ENCODE measurements around the gene PPT2.
"Not testable (repeated sequence)": the region's sequence is repeated elsewhere in the genome, so short reads cannot be mapped to it uniquely, and the experiment has no call there.

PPT2 gene

DNA sequence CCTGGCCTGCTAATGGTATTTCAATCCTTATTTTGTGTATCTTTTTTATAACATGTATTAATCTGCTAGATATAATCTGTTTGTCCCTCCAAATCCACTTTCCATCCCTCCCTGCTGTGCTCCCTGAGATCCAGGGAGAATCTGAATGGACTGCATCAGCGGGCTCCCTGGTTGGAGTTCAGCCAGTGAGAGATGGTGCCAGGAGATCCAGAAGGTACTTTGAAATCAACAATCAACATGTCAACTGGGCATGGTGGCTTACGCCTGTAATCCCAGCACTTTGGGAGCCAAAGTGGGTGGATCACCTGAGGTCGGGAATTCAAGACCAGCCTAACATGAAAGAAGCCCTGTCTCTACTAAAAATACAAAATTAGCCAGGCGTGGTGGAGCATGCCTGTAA lies 30.3 kb upstream of the PPT2 start:
- in situ Hi-C loops (cut with HindIII; ENCODE audit: low sequenced_read_pairs) = no loop called here

DNA sequence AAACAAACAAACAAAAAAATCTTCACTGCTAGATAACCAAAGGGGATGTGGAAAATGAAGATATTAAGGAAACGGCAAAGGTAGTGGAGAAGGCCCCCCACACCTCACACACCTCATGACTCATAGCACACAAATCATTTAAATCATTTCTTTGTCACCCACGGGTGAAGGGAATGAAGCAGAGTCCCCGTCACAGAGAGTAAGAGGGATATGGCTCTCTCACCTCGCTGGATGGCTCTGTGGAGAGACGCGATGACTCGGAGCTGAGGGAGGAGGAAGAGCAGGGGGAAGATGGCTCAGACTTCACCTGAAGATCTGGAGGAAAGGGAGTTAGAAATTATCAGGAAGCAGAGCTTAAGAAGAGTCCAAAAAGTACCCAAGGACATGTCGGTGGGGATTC lies 27.1 kb upstream of the PPT2 start:
- in situ Hi-C loops (cut with HindIII; ENCODE audit: low sequenced_read_pairs) = no loop called here

DNA sequence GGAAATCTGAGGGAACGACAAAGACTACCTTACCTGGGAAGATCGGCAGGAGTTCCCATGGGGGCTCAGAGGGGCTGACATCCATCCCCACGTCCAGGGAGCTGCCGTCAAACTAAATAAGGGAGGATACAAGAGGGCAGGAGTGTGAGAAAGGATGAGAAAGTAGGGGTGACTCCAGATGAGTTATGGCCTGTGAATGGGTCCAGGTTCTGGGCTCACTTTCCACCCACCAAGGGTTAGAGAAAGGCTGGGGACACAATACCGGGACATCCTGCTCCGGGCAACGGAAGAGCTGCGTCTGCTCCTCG lies 26.6 kb upstream of the PPT2 start:
- in situ Hi-C loops (cut with HindIII; ENCODE audit: low sequenced_read_pairs) = no loop called here

DNA sequence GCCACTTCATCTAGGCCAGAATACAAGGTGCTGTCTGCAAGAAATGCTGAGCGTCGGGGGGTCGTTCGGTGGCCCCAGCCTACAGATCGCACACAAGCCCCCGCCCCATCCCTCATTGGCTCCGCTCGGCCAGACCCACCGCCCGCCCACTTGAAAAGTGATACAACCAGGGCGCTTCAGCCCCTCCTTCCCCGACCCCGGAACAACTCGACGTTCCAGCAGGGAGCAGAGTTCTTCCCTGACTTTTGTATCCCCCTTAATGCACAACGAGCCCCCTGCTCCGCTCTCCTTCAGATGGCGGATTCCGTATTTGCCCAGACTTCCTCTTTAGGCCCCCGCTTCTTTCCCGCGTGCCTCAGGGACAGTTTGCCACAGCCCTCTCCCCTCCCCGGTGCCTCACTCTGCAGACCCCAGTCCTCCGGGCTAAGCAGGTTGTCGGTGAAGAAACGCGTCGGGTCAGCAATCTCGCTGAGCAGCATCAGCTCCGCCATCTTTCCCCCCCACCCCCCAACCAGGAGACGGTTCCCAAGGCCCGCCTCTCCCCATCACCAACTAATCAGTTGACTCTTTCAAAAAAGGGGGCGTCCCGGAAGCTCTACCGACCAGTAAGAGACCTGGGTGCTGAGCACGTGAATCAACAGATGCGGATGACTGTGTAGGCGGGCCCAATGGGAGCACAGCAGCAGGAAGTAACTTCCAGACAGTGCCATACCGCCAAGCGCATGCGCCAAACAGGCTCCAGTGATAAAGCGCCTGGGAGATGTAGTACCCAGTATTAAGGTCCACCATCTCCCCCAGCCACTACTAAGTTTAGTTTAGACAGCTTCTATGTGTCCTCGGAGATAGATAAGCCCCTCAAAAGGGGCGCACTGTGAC lies 26.0 kb upstream of the PPT2 start, which contains the start of gene ATF6B:
Gene ATF6B (minus strand): TSS at position 530 of the 876 bp plus-strand sequence. CDS start 39 bp downstream, at position 491.
- in situ Hi-C loops (cut with HindIII; ENCODE audit: low sequenced_read_pairs) = no loop called here

DNA sequence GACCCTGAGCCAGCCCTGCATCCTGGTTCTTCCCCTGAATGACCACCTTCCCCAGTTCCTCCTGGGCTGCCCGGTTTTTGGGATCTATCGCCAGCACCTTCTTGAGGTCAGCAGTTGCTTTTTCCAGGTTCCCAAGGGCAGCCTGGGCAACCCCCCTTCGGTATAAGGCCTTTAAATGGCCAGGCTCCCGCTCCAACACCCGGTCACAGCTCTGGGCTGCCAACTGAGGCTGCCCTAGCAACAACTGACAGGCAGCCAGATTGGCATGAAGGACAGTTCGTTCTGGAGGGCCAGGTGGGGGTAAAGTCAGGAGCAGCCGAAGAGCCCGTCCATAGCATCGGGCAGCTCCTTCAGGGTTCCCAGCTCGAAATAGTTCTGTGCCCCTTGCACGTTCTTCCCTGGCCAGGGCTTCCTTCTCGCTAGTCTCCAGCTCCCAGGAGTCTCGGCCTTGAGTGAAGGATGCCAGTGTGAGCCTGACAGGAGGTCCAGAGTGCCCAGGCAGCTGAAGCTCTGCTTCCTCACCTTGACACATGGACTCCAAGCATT lies 25.1 kb upstream of the PPT2 start:
- in situ Hi-C loops (cut with HindIII; ENCODE audit: low sequenced_read_pairs) = no loop called here

DNA sequence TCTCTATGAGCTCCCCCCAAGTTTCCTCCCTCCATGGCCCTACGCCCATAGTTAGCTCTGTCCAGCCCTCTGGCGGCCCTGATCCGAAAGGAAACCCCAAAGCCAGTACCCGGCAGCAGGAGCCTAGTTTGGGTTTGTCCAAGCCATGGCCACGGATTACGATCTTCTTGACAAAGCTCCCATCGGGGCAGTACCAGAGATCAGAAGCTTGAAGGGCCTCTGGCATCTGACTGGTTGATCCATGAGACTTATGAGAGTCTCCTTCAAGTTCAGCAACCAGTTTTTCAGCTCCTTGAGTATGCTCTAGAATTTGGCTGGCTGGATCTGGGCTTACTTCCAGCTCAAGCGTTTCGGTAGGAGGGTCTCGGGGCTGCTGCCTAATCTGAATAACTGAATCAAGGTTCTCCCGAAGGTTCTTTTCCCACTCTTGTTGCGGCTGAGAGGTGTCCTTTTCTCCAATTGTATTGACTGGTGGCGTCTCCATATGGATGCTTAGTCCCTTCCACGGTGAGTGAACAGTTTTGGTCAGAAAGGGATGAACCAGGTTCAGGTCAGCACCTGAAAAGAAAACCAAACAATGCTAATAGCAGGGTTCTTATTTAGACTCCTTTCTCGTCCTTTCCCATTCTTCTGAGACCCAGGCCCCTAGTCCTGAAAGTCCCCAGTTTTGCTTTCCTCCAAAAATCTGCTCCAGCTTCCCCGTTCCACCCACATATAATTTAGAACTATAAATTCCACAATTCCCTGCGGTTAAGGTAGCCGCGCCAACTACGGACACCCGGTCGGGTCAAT lies 24.4 kb upstream of the PPT2 start:
- in situ Hi-C loops (cut with HindIII; ENCODE audit: low sequenced_read_pairs) = no loop called here

DNA sequence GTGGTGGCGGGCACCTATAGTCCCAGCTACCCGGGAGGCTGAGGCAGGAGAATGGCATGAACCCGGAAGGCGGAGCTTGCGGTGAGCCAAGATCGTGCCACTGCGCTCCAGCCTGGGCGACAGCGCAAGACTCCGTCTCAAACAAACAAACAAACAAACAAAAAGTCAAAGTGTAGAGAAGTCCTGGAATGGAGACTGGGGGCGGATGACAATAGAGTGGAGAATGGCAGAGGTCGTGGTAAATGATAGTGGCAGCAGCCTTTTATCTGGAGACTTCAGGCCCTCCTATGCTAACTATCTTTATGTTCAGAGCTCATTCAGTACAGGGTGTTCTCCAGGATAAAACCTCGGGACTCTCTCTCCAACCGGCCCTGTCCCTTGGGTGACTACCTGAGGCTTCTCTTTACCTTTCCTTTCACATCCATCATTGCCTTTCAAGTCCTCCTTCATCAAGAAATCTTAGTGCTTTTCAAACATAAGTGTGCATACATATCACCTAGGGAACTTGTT lies 22.4 kb upstream of the PPT2 start:
- in situ Hi-C loops (cut with HindIII; ENCODE audit: low sequenced_read_pairs) = no loop called here

DNA sequence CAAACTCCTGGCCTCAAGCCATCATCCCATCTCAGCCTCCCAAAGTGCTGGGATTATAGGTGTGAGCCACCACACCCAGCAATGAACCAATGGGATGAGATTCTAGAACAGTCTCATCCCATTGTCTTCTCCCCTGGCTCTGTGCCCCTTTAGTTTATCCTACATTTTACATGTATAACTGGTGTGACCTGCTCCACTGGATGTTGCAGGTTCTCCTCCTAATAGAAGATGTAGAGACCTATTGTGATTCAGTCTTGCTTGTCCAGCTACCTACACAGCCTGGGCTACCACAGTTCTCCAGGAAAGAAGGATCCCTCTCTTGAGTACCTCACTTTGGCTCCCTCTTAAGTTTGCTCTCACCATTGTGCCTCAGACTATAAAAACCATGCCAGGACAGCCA lies 21.8 kb upstream of the PPT2 start:
- in situ Hi-C loops (cut with HindIII; ENCODE audit: low sequenced_read_pairs) = no loop called here

DNA sequence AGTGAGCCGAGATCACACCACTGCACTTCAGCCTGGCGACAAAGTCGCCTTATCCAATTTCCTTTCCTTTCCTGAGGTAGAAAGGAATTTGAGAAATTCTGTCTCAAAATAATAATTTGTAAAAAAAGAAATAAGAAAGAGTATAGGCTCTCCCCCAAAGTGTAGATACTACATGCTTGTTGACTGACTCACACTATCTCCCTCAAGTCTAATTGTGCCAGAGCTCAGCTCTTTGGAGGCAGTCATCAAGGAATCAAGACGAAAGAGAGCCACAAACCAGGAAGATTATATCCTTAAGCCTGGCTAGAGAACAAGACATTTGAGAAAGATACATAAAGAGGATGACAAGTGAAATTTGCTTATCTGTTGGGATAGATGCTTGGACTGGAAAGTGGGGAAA lies 20.2 kb upstream of the PPT2 start:
- in situ Hi-C loops (cut with HindIII; ENCODE audit: low sequenced_read_pairs) = no loop called here

DNA sequence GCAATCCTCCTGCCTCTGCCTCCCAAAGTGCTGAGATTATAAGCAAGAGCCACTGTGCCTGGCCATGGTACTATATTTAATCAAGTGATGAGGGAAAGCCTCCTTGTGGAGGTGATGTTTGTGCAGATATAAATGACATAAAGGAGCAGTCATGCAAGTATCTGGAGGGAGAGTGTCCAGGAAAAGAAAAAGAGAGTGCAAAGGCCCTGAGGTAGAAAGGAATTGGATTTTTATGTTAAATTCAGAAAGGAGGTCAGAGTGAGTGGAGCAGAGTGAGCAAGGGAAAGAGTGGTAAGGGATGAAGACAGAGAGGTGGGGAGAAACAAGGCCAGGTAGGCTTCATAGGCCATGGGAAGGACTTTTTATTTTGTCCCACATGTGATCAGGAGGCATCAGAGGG lies 16.5 kb upstream of the PPT2 start:
- in situ Hi-C loops (cut with HindIII; ENCODE audit: low sequenced_read_pairs) = no loop called here

DNA sequence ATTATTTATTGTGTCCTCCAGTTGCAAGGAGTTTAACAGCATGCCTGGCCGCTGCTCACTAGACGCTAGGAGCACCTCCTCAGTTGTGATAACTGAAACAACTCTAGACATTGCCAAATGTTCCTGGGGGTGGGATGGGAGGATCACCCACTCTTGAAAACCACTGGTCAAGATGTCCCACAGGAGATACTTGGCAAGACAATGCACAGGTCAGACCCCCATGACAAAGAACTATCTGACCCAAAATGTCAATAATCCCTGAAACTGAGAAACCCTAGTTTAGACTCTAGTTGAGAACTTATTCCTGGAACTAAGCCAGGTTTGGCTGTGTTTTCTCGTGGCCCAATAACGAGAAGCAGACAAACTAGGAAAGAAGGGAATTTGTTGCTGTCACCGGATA lies 14.4 kb upstream of the PPT2 start:
- in situ Hi-C loops (cut with HindIII; ENCODE audit: low sequenced_read_pairs) = no loop called here

DNA sequence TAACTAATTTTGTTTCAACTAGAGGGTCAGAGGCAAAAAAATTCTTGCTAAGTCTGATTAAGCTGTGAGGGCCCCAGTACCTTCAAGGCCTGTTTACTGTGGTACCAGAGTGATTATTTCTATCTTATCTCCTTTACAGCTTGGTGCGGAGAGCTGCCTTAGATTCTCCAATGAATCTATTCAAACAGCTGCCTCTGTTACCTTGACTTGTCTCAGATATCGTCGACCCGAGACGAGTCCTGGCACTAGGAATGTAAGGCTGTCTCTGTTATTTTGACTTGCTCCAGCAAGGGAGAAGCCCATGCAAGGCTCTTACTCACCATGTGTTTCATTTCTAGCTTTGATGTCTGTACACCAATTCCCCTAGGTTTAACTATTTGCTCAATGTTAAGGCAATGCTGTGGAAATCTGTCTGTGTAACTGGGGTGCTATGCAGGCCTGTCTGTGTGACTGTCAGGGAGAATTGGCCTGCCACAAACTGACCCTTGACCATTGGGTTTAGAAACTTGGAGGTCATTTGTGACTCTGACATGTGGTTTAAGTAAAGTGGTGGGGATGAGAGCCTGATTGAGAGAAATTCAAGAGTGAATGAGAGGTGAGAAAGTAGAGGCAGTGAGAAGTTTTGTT lies 13.4 kb upstream of the PPT2 start:
- in situ Hi-C loops (cut with HindIII; ENCODE audit: low sequenced_read_pairs) = no loop called here

DNA sequence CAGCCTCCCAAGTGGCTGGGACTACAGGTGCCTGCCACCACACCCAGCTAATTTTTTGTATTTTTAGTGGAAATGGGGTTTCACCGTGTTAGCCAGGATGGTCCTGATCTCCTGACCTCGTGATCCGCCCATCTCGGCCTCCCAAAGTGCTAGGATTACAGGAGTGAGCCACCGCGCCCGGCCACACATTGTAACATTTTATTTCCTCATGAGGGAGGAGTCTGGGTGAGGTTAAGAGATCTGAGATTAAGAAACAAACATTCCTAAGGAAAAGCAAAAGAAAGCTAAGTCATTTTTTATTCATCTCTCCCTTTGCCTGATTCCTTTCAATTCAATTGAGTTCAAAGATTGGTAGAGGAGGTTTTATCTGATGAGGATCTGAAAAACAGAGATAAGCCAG lies 9.7 kb upstream of the PPT2 start:
- in situ Hi-C loops (cut with HindIII; ENCODE audit: low sequenced_read_pairs) = not testable (repeated sequence)

DNA sequence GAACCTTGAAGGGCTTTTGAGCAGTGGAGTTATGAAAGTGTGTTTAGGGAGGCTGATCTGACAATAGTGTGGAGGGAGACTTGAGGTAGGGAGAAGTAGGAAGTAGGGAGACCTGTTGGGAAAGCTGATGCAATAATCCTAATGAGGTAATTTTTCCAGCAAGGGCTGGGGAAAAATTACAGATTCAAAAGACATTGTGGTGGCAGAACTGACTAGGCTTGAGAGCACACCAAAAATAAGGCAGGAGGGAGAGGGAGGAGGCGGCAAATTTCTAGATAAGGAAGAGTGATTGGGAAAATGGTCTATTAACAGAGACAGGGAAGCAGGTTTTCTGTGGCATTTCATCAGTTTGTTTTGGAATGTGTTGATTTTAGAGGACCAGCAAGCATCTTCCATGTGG lies 7.7 kb upstream of the PPT2 start:
- in situ Hi-C loops (cut with HindIII; ENCODE audit: low sequenced_read_pairs) = no loop called here

DNA sequence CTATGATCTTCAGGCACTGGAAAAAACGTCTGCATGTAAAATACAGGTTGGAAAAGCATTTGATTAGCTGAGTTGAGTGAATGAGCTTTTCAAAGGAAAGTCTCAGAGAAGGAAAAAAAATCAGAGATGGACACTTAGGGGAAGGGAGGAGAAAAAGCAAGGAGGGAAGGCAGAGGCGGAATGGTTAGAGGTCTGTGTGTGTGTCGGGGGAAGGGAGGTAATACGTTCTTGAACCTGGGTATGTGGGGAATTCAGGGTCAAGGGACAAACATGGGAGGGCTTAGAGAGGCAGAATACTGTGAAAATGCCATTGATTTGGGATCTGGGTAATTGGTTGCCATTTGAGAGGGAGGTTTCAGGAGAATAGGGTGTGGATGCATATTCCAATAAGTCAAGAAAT lies 7.3 kb upstream of the PPT2 start:
- in situ Hi-C loops (cut with HindIII; ENCODE audit: low sequenced_read_pairs) = no loop called here

DNA sequence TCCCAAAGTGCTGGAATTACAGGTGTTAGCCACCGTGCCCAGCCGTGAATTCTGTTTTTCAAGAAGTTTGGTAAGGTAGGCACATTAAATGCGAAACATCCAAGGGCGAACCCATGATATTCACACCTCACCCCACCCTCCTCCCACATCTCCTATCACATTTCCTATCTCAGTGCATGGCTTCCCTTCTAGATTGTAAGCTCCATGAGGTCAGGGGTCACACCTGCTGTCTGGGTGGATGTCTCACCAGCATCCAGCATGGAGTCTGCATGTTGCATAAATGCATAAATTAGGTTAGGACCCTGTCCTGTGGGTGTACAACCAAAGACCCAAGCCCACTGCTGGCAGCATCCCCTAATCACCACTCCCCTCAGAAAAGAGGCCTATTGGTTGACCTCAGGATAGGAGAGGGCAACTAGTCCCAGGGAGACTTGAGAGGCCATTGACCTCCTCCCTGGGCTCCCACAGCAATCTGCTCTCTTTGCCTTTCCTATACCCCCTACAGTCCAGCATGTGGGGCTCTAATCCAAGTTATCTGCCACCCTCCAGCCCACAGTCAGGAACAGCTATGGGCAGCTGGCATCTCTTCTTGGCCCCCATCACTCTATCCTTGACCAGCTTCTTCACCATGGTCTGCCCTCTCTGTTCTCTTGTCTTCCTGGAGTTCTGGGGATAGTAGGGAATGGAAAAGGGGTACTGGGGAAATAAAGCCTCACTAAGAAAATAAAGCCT lies 6.4 kb upstream of the PPT2 start:
- in situ Hi-C loops (cut with HindIII; ENCODE audit: low sequenced_read_pairs) = no loop called here

DNA sequence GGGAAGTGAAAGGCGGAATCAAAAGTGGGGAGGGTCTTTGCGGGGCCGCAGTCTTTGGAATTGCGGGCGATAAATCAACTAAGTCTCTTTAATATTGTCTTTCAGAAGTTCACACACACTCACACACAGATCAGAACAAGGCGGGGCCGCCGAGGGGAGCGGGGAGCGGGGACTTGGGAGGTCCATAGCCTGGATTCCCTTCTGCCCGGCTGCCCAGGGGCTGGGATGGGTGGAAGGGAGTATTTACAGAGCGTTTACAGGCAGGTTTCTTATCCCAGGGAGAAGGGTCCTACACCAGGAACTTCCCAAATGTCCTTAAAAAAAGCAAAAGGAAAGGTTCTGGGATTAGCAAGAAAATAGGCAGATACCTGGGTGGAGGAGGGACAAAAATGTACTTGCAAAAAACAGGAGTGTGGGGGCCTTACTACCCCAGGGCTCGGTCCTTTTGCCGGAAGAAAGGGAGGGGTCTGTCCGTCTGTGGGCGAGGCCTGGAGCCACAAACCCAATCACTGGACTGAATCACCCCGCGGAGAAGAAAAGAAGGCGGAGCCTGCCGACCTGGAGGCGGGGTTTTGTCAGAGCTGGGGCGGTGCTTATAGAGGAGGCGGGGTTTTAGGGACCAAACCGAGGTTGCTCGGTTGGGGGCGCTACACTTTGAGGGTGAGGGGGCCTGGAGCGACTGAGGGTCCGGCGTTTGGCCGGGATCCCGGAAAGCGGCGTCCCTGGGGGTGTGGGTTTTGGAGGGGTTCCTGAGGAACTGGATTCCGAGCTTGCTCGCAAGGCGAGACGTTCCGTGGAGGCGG lies 5.5 kb upstream of the PPT2 start:
- in situ Hi-C loops (cut with HindIII; ENCODE audit: low sequenced_read_pairs) = no loop called here

DNA sequence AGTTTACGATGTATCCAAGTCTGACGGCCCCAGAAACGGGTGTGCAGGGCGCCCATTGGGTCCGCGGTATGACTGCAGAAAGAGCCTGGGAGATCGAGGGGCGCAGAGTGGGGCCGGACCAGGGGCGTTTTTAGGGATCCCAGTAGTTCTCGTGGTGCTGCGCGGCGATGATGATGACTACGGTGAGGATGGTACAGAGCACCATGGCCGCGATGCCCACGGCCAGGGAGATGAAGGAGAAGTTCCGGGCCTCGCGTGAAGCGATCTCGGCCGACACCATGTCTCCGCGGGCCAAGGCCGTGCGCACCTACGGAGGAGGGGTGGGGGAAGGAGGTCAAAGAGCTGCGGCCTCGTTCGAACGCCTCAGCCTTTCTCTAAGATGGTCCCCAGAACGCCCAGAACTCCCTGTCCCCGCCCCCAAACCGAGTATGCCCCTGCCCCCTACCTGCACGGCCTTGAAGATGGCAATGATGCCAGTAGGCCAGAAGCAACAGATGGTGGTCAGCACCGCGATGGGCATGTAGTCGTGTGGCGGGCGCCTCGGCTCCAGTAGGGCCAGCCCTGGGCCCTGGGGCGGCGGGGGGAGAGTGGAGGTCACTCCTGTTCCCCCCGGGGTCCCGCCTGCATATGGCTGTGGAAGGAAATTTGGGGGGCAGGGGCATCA lies 4.7 kb upstream of the PPT2 start:
- in situ Hi-C loops (cut with HindIII; ENCODE audit: low sequenced_read_pairs) = no loop called here

Data from endothelial cell of hepatic sinusoid (primary cell).